HG02970 (cell line): ENCODE data around the gene CTNNB1.

Experiments used
- ATAC-seq: cut with Tn5 transposase; IDR thresholded peaks from one replicate; pipeline ENCODE4 v1.9.1; 2021; ENCODE audit warnings: mild to moderate bottlenecking, moderate library complexity, moderate number of reproducible peaks; ENCODE audit not compliant: unreplicated experiment, low FRiP score

CTNNB1 gene

DNA sequence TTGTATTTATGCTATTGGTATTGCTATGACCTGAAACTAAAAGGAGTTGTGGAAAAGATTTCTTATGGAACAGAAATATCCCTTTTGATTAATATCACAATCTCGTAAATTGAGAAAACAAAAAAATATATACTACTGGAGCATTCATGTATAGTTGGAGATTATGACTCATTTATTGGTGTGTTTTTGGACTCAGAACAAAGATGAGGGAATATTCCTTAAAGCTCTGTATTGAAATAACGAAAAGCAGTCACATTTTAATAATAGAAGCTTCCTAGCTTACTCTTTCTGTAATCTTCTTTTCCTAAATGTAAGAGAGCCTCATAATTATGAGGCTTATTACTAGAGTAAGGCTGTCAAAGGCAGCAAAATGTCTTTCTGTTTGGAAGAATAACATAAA is 14.3 kb downstream of the CTNNB1 start:
- no peak for ATAC-seq

- no peak for ATAC-seq
Measured at GRCh38 chr3:41216422-41216821, 17.1 kb downstream of the CTNNB1 start.

DNA sequence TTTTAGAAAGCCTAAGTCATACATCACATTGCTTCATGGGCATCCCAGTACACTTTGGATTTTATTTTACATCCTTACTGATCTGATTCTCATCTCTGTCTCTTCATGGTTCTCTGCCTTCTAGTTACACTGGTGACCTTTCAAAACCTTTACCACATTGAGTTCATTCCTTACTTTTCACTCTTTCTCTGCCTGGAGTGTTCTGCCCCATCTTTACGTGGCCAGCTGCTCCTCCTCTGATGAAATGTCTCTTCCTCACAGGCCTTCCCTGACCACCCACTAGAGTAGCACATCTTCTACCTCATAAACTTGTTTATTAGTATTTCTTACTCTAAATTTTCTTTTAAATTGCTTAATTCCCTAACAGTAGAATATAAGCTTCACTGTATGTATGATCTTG is 17.7 kb downstream of the CTNNB1 start:
- no peak for ATAC-seq

DNA sequence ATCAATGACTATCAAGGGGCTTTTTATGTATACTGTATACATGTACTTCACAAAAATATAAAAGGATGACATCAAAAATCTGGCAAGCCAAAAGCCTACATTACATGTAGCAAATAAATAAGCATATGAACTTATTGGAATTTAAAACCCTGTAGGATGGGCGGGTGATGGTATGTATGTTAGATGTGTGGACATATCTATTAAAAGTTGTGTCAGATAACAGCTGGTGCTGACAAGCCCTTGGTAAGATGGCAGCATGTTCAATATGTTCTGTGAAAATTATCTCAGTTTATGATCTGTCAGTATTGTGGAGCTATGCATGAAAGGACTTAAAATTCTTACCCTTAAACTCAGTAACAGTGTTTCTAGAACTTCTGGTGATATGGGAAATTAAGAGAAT is 20.1 kb downstream of the CTNNB1 start:
- no peak for ATAC-seq

DNA sequence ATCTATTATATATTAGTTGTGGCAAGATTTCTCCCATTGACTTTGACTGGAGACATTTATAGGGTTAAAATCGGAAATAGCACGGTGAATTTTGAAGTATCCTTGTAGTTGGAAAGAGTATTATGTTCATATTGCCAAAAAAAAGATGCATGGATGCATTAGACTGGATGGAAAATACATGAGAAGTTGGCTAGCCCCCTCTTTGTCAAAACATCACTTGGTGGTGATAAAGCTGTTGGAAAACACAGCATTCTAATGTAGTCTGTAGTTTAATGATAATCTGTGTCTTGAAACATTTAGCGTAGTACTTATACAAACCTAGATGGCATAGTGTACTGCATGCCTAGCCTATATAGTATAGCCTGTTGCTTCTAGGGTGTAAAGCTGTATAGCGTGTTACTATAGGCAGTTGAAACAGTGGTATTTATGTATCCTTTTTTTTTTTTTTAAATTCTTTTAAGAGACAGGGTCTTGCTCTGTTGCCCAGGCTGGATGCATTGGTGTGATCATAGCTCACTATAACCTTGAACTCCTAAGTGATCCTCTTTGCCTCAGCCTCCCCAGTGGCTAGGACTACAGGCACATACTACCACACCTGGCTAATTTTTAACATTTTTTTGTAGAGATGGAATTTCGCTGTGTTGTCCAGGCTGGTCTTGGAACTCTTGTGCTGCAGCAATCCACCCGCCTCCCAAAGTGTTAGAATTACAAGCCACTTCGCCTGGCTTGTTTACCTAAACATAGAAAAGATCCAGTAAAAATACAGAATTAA is 21.8 kb downstream of the CTNNB1 start:
- ATAC-seq: no peak

- no peak for ATAC-seq
Measured at GRCh38 chr3:41222012-41222411, 22.7 kb downstream of the CTNNB1 start.

DNA sequence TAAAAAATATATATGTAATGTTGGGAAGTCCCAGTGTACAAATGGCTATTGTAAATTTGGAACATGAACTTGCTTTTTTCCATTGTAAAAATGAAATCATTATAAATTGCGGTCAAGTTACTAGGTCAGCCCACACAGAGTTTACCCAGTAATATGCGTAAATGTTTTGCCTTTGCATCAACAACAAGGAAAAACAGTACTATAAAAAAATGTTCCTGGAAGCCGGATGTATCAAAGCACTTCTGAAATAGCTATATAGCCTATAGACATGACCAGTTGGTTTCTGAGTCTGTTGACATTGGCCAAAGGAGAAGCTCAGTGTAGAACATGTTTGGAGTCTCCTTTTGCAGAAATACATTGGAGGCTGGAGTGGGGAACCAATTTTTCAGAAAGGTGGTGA is 23.2 kb downstream of the CTNNB1 start:
- ATAC-seq: no peak

DNA sequence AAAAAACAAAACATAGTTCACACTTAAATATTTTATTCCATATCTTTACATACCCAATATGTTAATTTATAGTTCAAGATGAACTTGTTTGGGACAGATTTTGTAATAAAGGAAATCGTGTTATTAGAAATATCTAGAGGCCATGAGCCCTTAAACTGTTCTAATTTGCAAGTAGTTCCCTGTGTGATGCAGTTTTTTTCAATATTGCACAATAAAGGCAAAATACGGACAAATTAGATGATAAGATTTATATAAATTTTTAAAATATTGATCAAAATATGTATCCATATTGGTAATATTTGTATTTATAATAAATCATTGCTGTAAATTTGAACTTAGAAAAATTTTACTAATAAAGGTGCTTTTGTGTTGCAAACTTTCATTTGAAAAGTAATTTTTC is 23.8 kb downstream of the CTNNB1 start:
- no peak for ATAC-seq

DNA sequence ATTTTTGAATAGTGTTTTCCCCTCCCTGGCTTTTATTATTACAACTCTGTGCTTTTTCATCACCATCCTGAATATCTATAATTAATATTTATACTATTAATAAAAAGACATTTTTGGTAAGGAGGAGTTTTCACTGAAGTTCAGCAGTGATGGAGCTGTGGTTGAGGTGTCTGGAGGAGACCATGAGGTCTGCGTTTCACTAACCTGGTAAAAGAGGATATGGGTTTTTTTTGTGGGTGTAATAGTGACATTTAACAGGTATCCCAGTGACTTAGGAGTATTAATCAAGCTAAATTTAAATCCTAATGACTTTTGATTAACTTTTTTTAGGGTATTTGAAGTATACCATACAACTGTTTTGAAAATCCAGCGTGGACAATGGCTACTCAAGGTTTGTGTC is 24.4 kb downstream of the CTNNB1 start:
- ATAC-seq: no peak

DNA sequence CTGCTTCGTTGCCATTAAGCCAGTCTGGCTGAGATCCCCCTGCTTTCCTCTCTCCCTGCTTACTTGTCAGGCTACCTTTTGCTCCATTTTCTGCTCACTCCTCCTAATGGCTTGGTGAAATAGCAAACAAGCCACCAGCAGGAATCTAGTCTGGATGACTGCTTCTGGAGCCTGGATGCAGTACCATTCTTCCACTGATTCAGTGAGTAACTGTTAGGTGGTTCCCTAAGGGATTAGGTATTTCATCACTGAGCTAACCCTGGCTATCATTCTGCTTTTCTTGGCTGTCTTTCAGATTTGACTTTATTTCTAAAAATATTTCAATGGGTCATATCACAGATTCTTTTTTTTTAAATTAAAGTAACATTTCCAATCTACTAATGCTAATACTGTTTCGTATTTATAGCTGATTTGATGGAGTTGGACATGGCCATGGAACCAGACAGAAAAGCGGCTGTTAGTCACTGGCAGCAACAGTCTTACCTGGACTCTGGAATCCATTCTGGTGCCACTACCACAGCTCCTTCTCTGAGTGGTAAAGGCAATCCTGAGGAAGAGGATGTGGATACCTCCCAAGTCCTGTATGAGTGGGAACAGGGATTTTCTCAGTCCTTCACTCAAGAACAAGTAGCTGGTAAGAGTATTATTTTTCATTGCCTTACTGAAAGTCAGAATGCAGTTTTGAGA is 25.0 kb downstream of the CTNNB1 start:
- ATAC-seq: no peak

DNA sequence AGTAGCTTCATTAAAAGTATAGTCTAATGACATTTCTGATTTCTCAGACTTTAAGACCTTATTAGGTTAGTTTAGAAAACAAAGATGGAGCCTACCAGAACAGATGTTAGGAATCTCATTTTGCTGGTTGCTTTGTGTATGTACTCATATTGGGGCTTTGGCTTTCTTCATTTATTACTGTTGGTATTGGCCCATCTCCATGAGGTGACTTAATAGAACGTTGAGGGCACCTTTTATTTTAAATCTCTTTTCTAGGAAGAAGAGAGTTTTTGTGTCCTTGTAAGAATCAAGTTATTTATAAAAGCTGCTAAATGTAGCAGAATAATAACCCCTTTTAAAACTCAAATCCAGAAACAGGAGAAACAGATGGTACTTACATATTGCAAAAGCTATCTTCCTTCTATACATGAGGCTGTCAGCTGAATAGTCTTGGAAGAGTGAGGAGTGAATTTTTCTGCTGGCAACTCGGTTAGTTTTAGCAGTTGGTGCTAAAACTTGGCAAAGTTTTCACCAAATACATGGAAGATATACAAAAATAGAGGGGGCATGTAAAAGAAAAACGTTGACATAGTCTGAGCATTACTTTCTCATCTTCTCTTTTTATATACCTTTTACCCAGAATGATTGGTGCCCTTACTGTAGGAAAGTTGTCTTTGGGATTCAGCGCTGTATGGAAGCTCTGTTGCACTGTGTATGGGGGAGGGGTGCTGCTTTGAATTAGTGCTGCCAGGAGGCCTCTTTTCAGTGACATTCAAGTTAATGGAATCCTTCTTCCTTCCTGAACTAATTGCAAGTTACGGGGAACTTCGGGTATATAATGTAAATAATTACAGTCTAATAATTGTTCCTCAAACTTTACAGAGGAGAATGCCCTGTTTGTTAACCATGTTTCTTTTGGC is 35.8 kb downstream of the CTNNB1 start:
- no peak for ATAC-seq

GRCh38 chr3:41236228-41236627 is 36.9 kb downstream of the CTNNB1 start:
- ATAC-seq: no peak

- ATAC-seq: no peak
Measured at GRCh38 chr3:41237907-41238306, 38.6 kb downstream of the CTNNB1 start.

GRCh38 chr3:41239587-41239986 is 40.3 kb downstream of the CTNNB1 start:
- ATAC-seq: no peak

GRCh38 chr3:41241161-41241560 is 41.9 kb downstream of the CTNNB1 start:
- no peak for ATAC-seq

DNA sequence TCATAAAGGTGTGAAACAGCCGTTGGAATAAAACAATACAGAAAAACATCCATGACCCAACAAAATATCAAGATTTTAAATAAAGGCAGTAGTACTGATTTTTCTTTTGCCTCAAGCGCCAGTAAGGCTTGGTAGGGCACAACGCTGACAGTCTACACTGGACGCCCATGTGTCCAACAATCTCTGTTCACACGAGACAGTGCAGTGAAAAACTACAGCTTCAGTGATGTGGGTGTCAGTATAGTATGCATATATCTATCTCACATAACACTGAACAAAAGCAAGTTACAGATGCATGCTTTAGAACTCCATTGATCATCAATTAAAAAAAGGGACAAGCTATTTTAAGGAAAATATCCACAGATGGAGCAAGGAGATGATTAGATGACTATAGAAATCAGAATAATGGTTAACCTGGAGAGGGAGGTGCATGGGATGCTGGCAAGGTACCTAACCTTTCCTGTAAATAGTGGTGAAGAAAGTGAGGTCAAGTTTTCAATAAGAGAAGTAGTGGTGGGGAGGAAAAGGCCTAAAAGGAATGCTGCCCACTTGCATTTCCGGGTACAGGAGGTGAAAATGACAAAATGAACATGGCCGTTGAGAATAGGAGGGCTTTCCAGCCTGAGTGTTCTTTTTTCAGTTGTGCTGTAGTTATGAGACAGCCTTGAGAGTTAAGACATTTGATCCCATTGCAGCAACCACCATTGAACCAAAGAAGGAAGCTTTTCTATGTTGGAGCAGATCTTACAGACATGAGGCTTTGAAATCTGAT is 42.7 kb downstream of the CTNNB1 start:
- ATAC-seq: no peak

- no peak for ATAC-seq
Measured at GRCh38 chr3:41243183-41243582, 43.9 kb downstream of the CTNNB1 start.

DNA sequence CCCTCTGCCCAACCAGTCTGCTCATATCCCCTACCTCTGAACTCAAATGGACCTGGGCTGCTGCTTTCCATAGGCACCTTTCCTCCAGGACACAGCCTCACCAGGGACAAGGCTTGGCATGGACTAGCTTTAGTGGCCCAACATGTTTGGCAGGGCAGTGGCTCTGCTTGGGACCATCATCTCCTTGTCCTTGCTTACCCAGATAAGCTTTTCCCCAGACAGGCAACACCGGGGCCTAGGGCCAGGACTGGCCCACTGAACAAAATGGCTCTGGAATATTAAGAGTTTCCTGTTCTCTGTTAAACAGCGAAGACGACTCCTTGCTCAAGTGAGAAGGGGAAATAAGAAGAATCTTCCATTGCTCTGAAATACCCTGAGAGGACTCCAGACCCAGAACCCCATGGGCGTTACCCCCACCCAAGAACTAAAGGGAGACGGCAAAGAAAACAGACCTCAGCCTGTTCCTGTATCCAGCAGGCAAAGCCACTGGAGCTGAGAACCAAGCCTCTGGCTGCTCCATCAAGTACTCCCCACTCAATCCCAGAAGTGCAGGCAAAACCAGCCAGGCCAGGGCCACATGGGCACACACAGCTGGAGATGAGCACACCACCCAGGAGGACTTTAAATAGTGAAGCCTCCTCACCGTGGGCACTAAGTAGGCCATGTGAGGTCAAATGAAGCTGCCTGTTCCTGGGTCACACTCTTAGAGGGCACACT is 45.5 kb downstream of the CTNNB1 start:
- ATAC-seq: no peak

- ATAC-seq: no peak
Measured at GRCh38 chr3:41247055-41248004, 48.0 kb downstream of the CTNNB1 start.
